ENCODE measurements around the gene CPEB4.
A peak's percentile ranks its signal among the peaks of the same experiment; 100 is the strongest.

The CPEB4 gene

GRCh38 chr5:173916233-173916632 lies 28.1 kb downstream of the CPEB4 start:
- DNase-seq = no peak

- DNase-seq = peak; percentile 17
Observed at GRCh38 chr5:173917788-173918786, 29.9 kb downstream of the CPEB4 start.

GRCh38 chr5:173919443-173919842 lies 31.3 kb downstream of the CPEB4 start:
- no peak for DNase-seq

GRCh38 chr5:173920024-173920753 lies 32.0 kb downstream of the CPEB4 start:
- no peak for DNase-seq

- no peak for DNase-seq
Observed at GRCh38 chr5:173920866-173921555, 32.9 kb downstream of the CPEB4 start.

GRCh38 chr5:173922527-173922926 lies 34.4 kb downstream of the CPEB4 start:
- DNase-seq = no peak

GRCh38 chr5:173923218-173924095 lies 35.3 kb downstream of the CPEB4 start:
- no peak for DNase-seq

GRCh38 chr5:173924899-173925298 lies 36.8 kb downstream of the CPEB4 start:
- DNase-seq = no peak

GRCh38 chr5:173925449-173926071 lies 37.4 kb downstream of the CPEB4 start:
- DNase-seq = no peak

- DNase-seq = no peak
Observed at GRCh38 chr5:173926359-173926758, 38.2 kb downstream of the CPEB4 start.

- DNase-seq = no peak
Observed at GRCh38 chr5:173928871-173929574, 40.9 kb downstream of the CPEB4 start.

- no peak for DNase-seq
Observed at GRCh38 chr5:173932695-173933139, 44.6 kb downstream of the CPEB4 start.

GRCh38 chr5:173933901-173934300 lies 45.8 kb downstream of the CPEB4 start:
- DNase-seq = no peak

- no peak for DNase-seq
Observed at GRCh38 chr5:173935396-173935795, 47.2 kb downstream of the CPEB4 start.

- no peak for DNase-seq
Observed at GRCh38 chr5:173940269-173940668, 52.1 kb downstream of the CPEB4 start.

- no peak for DNase-seq
Observed at GRCh38 chr5:173941102-173941501, 53.0 kb downstream of the CPEB4 start.

GRCh38 chr5:173941758-173942401 lies 53.7 kb downstream of the CPEB4 start:
- DNase-seq = peak; percentile 20

GRCh38 chr5:173944511-173944910 lies 56.4 kb downstream of the CPEB4 start:
- DNase-seq = no peak

GRCh38 chr5:173945160-173945559 lies 57.0 kb downstream of the CPEB4 start:
- no peak for DNase-seq

GRCh38 chr5:173946323-173946722 lies 58.2 kb downstream of the CPEB4 start:
- no peak for DNase-seq

Measured in DMS153 (cell line).